Astrocyte (in vitro differentiated cells and primary cell): ENCODE results near the gene NOC2L. TPM values are rescaled to one million over a fixed set of nuclear protein-coding genes. Genes with fewer than 3 reads are reported as not detected.
"Not testable (repeated sequence)": the region's sequence is repeated elsewhere in the genome, so short reads cannot be mapped to it uniquely, and the experiment has no call there.

Experiments
- DNase-seq: peaks from one replicate; pipeline ENCODE4 v3.0.0-alpha.2; 2010; ENCODE audit warnings: low read depth
- FAIRE-seq: peaks from 2 replicates; lab custom pipeline; 2011; peaks lifted over from hg19 to GRCh38; lab: Jason Lieb, UNC
- H2AFZ ChIP-seq: 2 replicates; pipeline ENCODE4 v1.6.0; 2012; ENCODE audit warnings: low read depth, low read length, inconsistent platforms
- H3K27ac ChIP-seq: 2 replicates; pipeline ENCODE4 v1.5.1; 2011; ENCODE audit warnings: low read depth, low read length, inconsistent platforms
- H3K27me3 ChIP-seq: 2 replicates; pipeline ENCODE4 v1.6.0; 2011; ENCODE audit warnings: low read length, inconsistent platforms; ENCODE audit not compliant: insufficient read depth
- H3K36me3 ChIP-seq: 2 replicates; pipeline ENCODE4 v1.5.1; 2011; ENCODE audit warnings: low read length, inconsistent platforms; ENCODE audit not compliant: insufficient read depth
- H3K4me1 ChIP-seq: 2 replicates; pipeline ENCODE4 v1.5.1; 2011; ENCODE audit warnings: low read length, inconsistent platforms; ENCODE audit not compliant: insufficient read depth
- H3K4me2 ChIP-seq: 2 replicates; pipeline ENCODE4 v1.6.0; 2012; ENCODE audit warnings: low read length, inconsistent platforms
- H3K4me3 ChIP-seq: 2 replicates; pipeline ENCODE4 v1.5.1; 2011; ENCODE audit warnings: low read depth, mild to moderate bottlenecking, low read length, inconsistent platforms; ENCODE audit not compliant: insufficient read depth
- H3K79me2 ChIP-seq: 2 replicates; pipeline ENCODE4 v1.6.0; 2012; ENCODE audit warnings: mild to moderate bottlenecking, low read length, inconsistent platforms; ENCODE audit not compliant: insufficient read depth
- H3K9ac ChIP-seq: 2 replicates; pipeline ENCODE4 v1.6.0; 2012; ENCODE audit warnings: mild to moderate bottlenecking, low read length, inconsistent platforms
- H3K9me3 ChIP-seq: 2 replicates; pipeline ENCODE4 v1.5.1; 2012; ENCODE audit warnings: low read depth, mild to moderate bottlenecking, low read length, inconsistent platforms; ENCODE audit not compliant: insufficient read depth
- H4K20me1 ChIP-seq: 2 replicates; pipeline ENCODE4 v1.6.0; 2012; ENCODE audit warnings: low read length, inconsistent platforms; ENCODE audit not compliant: insufficient read depth
- H3K27ac Mint-ChIP-seq: one replicate; pipeline ENCODE4 v1.8.0; 2021; ENCODE audit warnings: mild to moderate bottlenecking, mixed read lengths; ENCODE audit not compliant: unreplicated experiment
- H3K27me3 Mint-ChIP-seq: one replicate; pipeline ENCODE4 v1.8.0; 2021; ENCODE audit warnings: low read depth, mixed read lengths; ENCODE audit not compliant: unreplicated experiment
- H3K36me3 Mint-ChIP-seq: one replicate; pipeline ENCODE4 v1.8.0; 2021; ENCODE audit warnings: low read depth, mixed read lengths; ENCODE audit not compliant: unreplicated experiment
- H3K4me1 Mint-ChIP-seq: one replicate; pipeline ENCODE4 v1.8.0; 2021; ENCODE audit warnings: low read depth, mixed read lengths; ENCODE audit not compliant: unreplicated experiment
- H3K4me3 Mint-ChIP-seq: one replicate; pipeline ENCODE4 v1.8.0; 2021; ENCODE audit warnings: mild to moderate bottlenecking, moderate library complexity, mixed read lengths; ENCODE audit not compliant: unreplicated experiment
- H3K9me3 Mint-ChIP-seq: one replicate; pipeline ENCODE4 v1.8.0; 2021; ENCODE audit warnings: mild to moderate bottlenecking, mixed read lengths; ENCODE audit not compliant: unreplicated experiment
- CTCF ChIP-seq: IDR thresholded peaks from 2 replicates; pipeline ENCODE4 v1.5.1; 2011; ENCODE audit warnings: low read depth, mild to moderate bottlenecking, inconsistent platforms, low read length, moderate library complexity; ENCODE audit not compliant: insufficient read depth
- EZH2 ChIP-seq: IDR thresholded peaks from 2 replicates; pipeline ENCODE4 v1.6.1; 2012; ENCODE audit warnings: mild to moderate bottlenecking, low read length, inconsistent platforms; ENCODE audit not compliant: insufficient read depth
- total RNA-seq: library from RNA; stranded (reverse); gene quantifications from 2 replicates; pipeline ENCODE4 v1.2.1, GENCODE V29; 2021

Gene NOC2L
- total RNA-seq, 1 donor from 2014 or later: 91.4 TPM

- H3K4me3 Mint-ChIP-seq: peak overlapping the region; percentile 60
- peaks cover 4% of the 10 kb centered on the region for H3K9me3 Mint-ChIP-seq
- peaks cover 14% of the 10 kb centered on the region for H3K4me1 ChIP-seq
- H3K9me3 ChIP-seq: peaks cover 4% of the 10 kb centered on the region
- no peak overlapping the region for H3K27ac ChIP-seq
- H2AFZ ChIP-seq: no peak overlapping the region
- H3K4me2 ChIP-seq: no peak overlapping the region
- peaks cover 3% of the 10 kb centered on the region for H3K27me3 Mint-ChIP-seq
- FAIRE-seq (no peak), DNase-seq (no peak)
- peak overlapping the region; percentile 97 for H3K9ac ChIP-seq
- no peaks in the 10 kb centered on the region for H3K27me3 ChIP-seq
- no peaks in the 10 kb centered on the region for H3K79me2 ChIP-seq
- H4K20me1 ChIP-seq: peaks cover 14% of the 10 kb centered on the region
- H3K36me3 ChIP-seq: no peaks in the 10 kb centered on the region
- peaks cover 9% of the 10 kb centered on the region for H3K4me1 Mint-ChIP-seq
- H3K4me3 ChIP-seq: no peak overlapping the region
- TF ChIP-seq EZH2: peak; percentile 3
- TF ChIP-seq CTCF: no peak
- H3K27ac Mint-ChIP-seq: peak overlapping the region; percentile 69
- peaks cover 10% of the 10 kb centered on the region for H3K36me3 Mint-ChIP-seq
Measured at GRCh38 chr1:996851-997712, 38.0 kb upstream of the NOC2L start.

DNA sequence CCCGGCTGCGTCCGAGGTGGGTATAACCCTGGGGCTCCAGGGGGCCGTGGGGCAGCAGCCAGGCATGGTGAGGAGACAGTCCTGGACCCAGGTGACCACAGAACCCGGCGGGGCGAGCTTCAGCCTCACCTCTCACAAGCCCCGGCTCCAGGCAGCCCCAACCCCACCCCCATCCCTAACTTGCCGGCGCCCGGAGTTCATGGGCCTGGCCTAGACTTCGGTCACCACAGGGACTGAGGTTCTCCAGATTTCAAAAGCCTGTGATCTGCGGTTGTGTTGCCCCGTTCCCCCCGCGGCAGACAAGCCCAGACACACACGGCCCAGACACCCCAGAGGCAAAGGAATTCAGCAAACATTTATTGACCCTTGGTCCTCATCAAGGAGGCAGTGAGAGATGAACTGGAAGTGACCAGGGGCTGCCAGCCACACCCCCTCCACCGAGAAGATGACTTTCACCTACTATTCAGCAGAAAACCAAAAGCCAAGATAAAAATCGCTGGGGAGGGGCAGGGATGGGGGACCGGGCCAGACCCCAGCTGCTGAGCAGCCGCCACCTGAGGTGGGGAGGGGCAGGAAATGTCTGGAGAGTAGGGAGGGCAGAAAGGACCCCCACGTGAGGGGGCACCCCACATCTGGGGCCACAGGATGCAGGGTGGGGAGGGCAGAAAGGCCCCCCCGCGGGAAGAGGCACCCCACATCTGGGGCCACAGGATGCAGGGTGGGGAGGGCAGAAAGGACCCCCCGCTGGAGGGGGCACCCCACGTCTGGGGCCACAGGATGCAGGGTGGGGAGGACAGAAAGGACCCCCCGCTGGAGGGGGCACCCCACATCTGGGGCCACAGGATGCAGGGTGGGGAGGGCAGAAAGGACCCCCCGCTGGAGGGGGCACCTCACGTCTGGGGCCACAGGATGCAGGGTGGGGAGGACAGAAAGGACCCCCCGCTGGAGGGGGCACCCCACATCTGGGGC lies 36.9 kb upstream of the NOC2L start:
- FAIRE-seq (no peak), DNase-seq (no peak)
- H3K4me1 ChIP-seq: peaks cover 11% of the 10 kb centered on the region
- no peak overlapping the region for H3K9ac ChIP-seq
- no peaks in the 10 kb centered on the region for H3K79me2 ChIP-seq
- peak overlapping the region; percentile 30 for H3K27ac Mint-ChIP-seq
- peaks cover 9% of the 10 kb centered on the region for H3K4me1 Mint-ChIP-seq
- H3K9me3 Mint-ChIP-seq: peaks cover 11% of the 10 kb centered on the region
- no peak for TF ChIP-seq EZH2
- no peak for TF ChIP-seq CTCF
- H3K27me3 ChIP-seq: no peaks in the 10 kb centered on the region
- H4K20me1 ChIP-seq: peaks cover 13% of the 10 kb centered on the region
- H3K4me3 ChIP-seq: no peak overlapping the region
- H3K27me3 Mint-ChIP-seq: peaks cover 10% of the 10 kb centered on the region
- H3K36me3 ChIP-seq: no peaks in the 10 kb centered on the region
- no peak overlapping the region for H2AFZ ChIP-seq
- peak overlapping the region; percentile 76 for H3K4me3 Mint-ChIP-seq
- H3K36me3 Mint-ChIP-seq: peaks cover 16% of the 10 kb centered on the region
- no peak overlapping the region for H3K27ac ChIP-seq
- H3K9me3 ChIP-seq: peaks cover 4% of the 10 kb centered on the region
- H3K4me2 ChIP-seq: no peak overlapping the region

- H3K36me3 ChIP-seq, H3K9ac ChIP-seq, H3K4me3 ChIP-seq, H3K4me1 ChIP-seq, H2AFZ ChIP-seq, H3K9me3 ChIP-seq, H3K4me3 Mint-ChIP-seq, H3K4me1 Mint-ChIP-seq, DNase-seq, H3K27me3 ChIP-seq, H3K4me2 ChIP-seq, FAIRE-seq, H3K79me2 ChIP-seq, H3K27ac ChIP-seq: not testable (repeated sequence)
- Mint-ChIP-seq H3K27ac (peak overlapping the region; percentile 72), H3K36me3 (peaks cover 19% of the 10 kb centered on the region), H3K27me3 (peaks cover 21% of the 10 kb centered on the region), H3K9me3 (peaks cover 15% of the 10 kb centered on the region)
- H4K20me1 ChIP-seq: peaks cover 13% of the 10 kb centered on the region
Measured at GRCh38 chr1:994546-994945, 35.5 kb upstream of the NOC2L start.
